Measurements from ENCODE around the gene CNST.
"Not testable (repeated sequence)": the region's sequence is repeated elsewhere in the genome, so short reads cannot be mapped to it uniquely, and the experiment has no call there.

The CNST gene

DNA sequence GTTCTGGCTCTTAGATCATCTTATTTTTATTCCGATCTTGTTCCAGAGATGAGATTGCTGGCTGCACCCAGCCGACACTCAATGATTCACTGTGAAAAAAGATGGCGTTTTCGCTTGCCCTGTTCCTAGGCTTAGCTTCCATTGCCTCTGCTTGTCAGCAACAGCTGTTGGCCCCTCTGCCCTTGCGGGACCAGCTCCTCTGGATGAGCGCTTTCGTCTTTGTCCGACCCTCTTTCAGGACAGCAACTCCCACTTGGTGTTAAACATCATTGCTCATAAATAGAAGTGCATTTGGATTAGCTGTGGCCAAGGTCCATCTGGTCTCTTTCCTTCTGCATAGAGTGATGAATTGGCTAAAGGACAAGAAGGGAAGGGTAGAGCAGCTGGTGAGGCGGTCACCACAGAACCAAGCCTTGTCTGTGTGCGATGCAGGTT is 114.5 kb downstream of the CNST start:
- H3K36me3 ChIP-seq (ENCODE audit: control insufficient read depth in 1 of 2, insufficient read depth in 2 of 2, low read length in 2 of 2): no peaks in the 10 kb centered on the region
- no peak overlapping the region for H3K27ac ChIP-seq (ENCODE audit: low read depth, low read length)
- peaks cover 25% of the 10 kb centered on the region in 2 donors for H3K4me1 ChIP-seq (ENCODE audit: control insufficient read depth in 1 of 2, insufficient read depth in 2 of 2, low read length in 2 of 2)
- peak overlapping the region; percentile 6 to 23 for H3K4me3 ChIP-seq (ENCODE audit: low read depth in 1 of 2, low read length in 2 of 2)
- H3K9me3 ChIP-seq (ENCODE audit: control insufficient read depth in 1 of 2, low read length in 2 of 2): no peaks in the 10 kb centered on the region
- H3K9ac ChIP-seq (ENCODE audit: low read depth in 1 of 2, low read length in 2 of 2): no peak overlapping the region
- no peaks in the 10 kb centered on the region for H3K27me3 ChIP-seq (ENCODE audit: control insufficient read depth in 1 of 2, insufficient read depth in 2 of 2, low read length in 2 of 2)

DNA sequence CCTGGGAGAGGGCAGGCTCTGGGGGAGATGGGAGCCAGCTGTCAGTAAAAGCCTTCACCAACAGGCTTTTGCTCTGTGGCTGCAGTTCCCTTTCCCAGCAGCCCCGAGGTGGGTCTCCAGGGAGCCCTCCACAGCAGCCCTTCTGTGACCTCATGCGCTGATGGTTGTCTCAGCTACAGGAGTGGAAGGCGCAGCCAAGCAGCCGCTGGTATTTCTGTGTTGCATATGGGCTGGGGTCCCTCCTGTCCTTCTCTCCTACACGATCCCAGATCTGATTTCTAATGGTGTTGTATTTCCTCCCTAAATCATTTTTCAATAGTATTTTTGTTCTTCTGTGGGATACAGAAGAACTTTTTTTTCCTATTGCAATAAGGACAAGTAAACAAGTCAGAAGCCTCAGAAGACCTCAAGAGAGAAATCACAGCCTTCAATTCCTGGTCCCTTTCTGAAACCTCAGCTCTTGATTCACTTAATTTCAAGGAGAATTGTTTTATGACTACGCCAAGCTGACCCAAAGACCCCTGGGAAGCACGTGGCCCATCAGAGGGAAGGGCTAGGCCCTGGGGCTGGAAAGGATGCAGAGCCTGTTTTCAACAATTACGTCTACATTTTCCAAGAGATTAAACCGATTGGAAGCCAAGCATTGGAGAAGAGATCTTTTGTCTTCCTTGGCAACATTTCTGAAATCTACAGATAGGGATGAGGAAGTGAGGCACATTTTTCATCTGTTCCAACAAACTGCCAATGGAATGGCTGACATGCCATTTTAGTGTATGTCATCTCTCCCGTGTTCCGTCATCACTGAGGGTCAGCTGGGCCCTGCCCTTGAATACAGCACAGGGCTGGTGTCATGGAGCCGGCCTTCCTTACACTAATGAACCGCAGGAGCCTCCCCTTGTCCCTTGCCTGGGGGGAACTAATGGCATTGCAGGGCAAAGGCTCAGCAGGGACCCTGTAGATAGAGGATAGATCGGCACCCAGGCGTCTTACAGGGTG is 115.9 kb downstream of the CNST start:
- no peaks in the 10 kb centered on the region for H3K9me3 ChIP-seq (ENCODE audit: control insufficient read depth in 1 of 2, low read length in 2 of 2)
- H3K9ac ChIP-seq (ENCODE audit: low read depth in 1 of 2, low read length in 2 of 2): no peak overlapping the region
- no peaks in the 10 kb centered on the region for H3K27me3 ChIP-seq (ENCODE audit: control insufficient read depth in 1 of 2, insufficient read depth in 2 of 2, low read length in 2 of 2)
- H3K4me3 ChIP-seq (ENCODE audit: low read depth in 1 of 2, low read length in 2 of 2): no peak overlapping the region
- H3K36me3 ChIP-seq (ENCODE audit: control insufficient read depth in 1 of 2, insufficient read depth in 2 of 2, low read length in 2 of 2): no peaks in the 10 kb centered on the region
- H3K27ac ChIP-seq (ENCODE audit: low read depth, low read length): peak overlapping the region; percentile 1
- peaks cover 23 to 25% of the 10 kb centered on the region in 2 donors for H3K4me1 ChIP-seq (ENCODE audit: control insufficient read depth in 1 of 2, insufficient read depth in 2 of 2, low read length in 2 of 2)

DNA sequence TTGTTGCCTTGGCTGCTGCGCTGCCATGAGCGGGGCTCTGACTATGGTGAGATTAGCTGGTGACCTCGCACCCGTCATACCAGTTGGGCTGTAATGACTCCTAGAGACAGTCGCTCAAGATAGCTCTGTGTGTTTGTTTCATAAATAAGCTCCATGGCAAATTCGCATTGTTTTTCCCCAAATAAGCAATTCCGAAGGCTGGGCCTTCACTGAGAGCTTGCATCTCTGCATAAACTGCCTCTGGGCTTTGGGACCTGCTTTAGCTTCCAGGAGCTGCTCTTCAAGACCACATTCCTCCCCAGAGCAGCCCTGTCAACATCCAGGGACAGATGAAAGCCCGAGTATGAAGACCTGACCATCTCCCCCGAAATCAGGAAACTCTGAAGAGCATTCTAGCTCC is 117.3 kb downstream of the CNST start:
- H3K9ac ChIP-seq (ENCODE audit: low read depth in 1 of 2, low read length in 2 of 2): no peak overlapping the region
- H3K4me1 ChIP-seq (ENCODE audit: control insufficient read depth in 1 of 2, insufficient read depth in 2 of 2, low read length in 2 of 2): peaks cover 23 to 25% of the 10 kb centered on the region in 2 donors
- H3K27ac ChIP-seq (ENCODE audit: low read depth, low read length): no peak overlapping the region
- no peak overlapping the region for H3K4me3 ChIP-seq (ENCODE audit: low read depth in 1 of 2, low read length in 2 of 2)
- H3K27me3 ChIP-seq (ENCODE audit: control insufficient read depth in 1 of 2, insufficient read depth in 2 of 2, low read length in 2 of 2): no peaks in the 10 kb centered on the region
- no peaks in the 10 kb centered on the region for H3K36me3 ChIP-seq (ENCODE audit: control insufficient read depth in 1 of 2, insufficient read depth in 2 of 2, low read length in 2 of 2)
- H3K9me3 ChIP-seq (ENCODE audit: control insufficient read depth in 1 of 2, low read length in 2 of 2): no peaks in the 10 kb centered on the region

DNA sequence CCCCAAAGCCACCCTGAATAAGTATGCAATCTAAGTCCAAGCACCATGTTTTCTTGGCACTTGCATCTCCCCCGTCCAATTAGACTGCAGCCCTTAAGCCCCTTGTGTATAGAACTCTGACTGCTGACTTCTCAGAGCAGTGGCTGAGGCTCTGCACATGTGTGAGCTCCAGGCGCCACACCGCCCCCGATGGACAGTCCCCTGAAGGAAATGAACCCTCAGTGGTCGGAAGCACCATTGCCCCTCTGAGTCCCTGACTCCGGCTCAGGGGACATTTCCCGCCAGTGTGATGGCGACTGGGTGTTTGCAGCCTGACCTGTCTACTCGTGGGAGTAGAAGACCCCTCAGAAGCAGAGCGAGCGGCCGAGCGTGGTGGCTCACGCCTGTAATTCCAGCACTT is 120.7 kb downstream of the CNST start:
- no peaks in the 10 kb centered on the region for H3K9me3 ChIP-seq (ENCODE audit: control insufficient read depth in 1 of 2, low read length in 2 of 2)
- no peaks in the 10 kb centered on the region for H3K27me3 ChIP-seq (ENCODE audit: control insufficient read depth in 1 of 2, insufficient read depth in 2 of 2, low read length in 2 of 2)
- no peak overlapping the region for H3K9ac ChIP-seq (ENCODE audit: low read depth in 1 of 2, low read length in 2 of 2)
- H3K4me3 ChIP-seq (ENCODE audit: low read depth in 1 of 2, low read length in 2 of 2): no peak overlapping the region
- peaks cover 0 to 12% of the 10 kb centered on the region in 2 donors for H3K4me1 ChIP-seq (ENCODE audit: control insufficient read depth in 1 of 2, insufficient read depth in 2 of 2, low read length in 2 of 2)
- H3K36me3 ChIP-seq (ENCODE audit: control insufficient read depth in 1 of 2, insufficient read depth in 2 of 2, low read length in 2 of 2): no peaks in the 10 kb centered on the region
- no peak overlapping the region for H3K27ac ChIP-seq (ENCODE audit: low read depth, low read length)

DNA sequence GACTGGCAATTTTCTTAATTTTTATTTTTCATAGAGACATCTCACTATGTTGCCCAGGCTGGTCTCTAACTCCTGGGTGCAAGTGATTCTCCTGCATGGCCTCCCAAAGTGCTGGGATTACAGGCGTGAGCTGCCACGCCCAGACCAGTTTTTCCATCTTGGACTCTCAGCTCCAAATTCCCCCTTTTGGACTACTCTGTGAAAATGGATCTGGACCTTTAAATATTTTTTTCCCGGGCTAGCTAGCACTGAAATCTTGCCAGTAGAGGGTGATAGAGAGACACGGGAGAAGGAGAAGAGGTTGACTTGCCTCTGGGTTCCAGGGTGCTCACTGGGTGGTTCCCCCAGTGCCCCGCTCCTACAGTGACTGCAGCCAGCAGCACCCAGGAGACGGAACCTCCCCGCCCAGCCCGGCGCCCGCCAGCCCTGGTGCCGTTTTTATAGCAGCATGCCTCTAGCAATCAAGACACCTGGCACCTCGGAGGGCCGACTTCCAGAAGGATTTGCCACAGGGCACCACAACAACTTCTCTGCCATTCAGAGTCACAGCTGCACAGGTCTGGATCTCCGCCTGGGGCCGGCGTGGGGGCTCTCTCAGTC is 123.3 kb downstream of the CNST start:
- Histone ChIP-seq H3K4me1 (ENCODE audit: control insufficient read depth in 1 of 2, insufficient read depth in 2 of 2, low read length in 2 of 2) (peaks cover 0 to 12% of the 10 kb centered on the region in 2 donors), H3K9me3 (ENCODE audit: control insufficient read depth in 1 of 2, low read length in 2 of 2) (peaks cover 0 to 10% of the 10 kb centered on the region in 2 donors), H3K4me3 (ENCODE audit: low read depth in 1 of 2, low read length in 2 of 2) (peak overlapping the region; percentile 62 to 66), H3K27me3 (ENCODE audit: control insufficient read depth in 1 of 2, insufficient read depth in 2 of 2, low read length in 2 of 2) (no peaks in the 10 kb centered on the region), H3K27ac (ENCODE audit: low read depth, low read length) (no peak overlapping the region), H3K9ac (ENCODE audit: low read depth in 1 of 2, low read length in 2 of 2) (peak overlapping the region; percentile 61 to 66), H3K36me3 (ENCODE audit: control insufficient read depth in 1 of 2, insufficient read depth in 2 of 2, low read length in 2 of 2) (no peaks in the 10 kb centered on the region)

DNA sequence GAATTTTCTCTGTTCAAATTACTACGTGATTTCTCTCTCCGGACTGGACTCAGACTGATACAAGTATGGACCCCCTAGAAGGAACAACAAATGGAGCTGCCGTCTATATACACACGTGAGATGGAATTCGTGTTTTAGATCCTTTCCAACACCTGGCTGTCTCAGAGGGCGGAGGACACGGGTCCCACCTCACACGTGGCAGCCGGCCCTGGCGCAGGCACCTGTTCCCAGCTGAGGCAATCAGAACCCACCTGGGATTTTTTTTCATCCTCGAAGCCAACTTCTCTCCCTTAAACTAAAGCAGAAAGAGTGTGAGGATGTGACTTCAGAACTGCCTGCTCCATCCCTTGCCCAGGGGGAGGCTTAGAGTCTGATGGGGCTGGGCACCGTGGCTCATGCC is 123.8 kb downstream of the CNST start:
- Histone ChIP-seq H3K9me3 (ENCODE audit: control insufficient read depth in 1 of 2, low read length in 2 of 2) (peaks cover 0 to 11% of the 10 kb centered on the region in 2 donors), H3K36me3 (ENCODE audit: control insufficient read depth in 1 of 2, insufficient read depth in 2 of 2, low read length in 2 of 2) (no peaks in the 10 kb centered on the region), H3K4me3 (ENCODE audit: low read depth in 1 of 2, low read length in 2 of 2) (peak overlapping the region; percentile 62 to 66), H3K27ac (ENCODE audit: low read depth, low read length) (no peak overlapping the region), H3K27me3 (ENCODE audit: control insufficient read depth in 1 of 2, insufficient read depth in 2 of 2, low read length in 2 of 2) (no peaks in the 10 kb centered on the region), H3K4me1 (ENCODE audit: control insufficient read depth in 1 of 2, insufficient read depth in 2 of 2, low read length in 2 of 2) (peaks cover 0 to 12% of the 10 kb centered on the region in 2 donors), H3K9ac (ENCODE audit: low read depth in 1 of 2, low read length in 2 of 2) (peak overlapping the region; percentile 61 to 66)

DNA sequence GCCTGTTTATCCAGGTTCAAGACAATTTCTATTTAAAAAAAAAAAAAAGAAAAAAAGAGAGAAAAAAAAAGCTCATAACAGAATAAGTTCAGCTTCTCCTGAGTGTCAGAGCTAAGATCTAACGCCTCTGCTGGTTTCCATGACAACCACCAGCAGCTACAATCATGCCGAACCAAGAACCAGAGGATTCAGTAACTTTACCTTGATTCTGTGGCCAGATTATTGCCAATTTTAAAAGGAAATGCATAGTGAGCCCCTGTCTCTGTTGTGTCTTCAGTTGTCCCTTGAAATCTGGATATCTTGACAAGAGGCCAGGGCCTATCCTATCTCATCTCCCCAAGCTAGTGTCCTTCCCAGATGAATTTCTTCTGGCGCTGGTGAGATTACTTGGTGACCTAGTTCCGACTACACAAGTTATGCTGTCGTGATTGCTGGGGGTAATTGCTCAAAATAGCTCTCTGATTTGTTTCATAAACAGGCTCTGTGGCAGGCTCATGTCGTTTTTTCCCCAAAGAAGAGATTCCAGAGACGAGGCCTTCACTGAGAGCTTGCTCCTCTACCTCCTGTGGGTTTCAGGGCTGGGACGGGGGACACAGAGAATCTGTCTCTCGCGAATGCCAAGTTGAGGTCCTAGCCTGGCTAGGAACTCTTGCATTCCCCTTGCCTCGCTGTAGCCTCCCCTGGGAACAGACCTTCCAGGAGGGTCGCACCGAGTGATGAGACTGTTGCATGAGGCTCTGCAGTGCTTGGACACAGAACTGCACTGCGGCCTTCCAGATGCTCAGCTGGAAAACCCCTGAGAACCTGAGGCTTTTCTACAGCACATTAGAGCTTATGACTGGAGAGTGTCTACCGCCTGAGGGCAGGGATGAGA is 125.6 kb downstream of the CNST start:
- Histone ChIP-seq H3K9ac (ENCODE audit: low read depth in 1 of 2, low read length in 2 of 2) (no peak overlapping the region), H3K36me3 (ENCODE audit: control insufficient read depth in 1 of 2, insufficient read depth in 2 of 2, low read length in 2 of 2) (no peaks in the 10 kb centered on the region), H3K27ac (ENCODE audit: low read depth, low read length) (no peak overlapping the region), H3K27me3 (ENCODE audit: control insufficient read depth in 1 of 2, insufficient read depth in 2 of 2, low read length in 2 of 2) (no peaks in the 10 kb centered on the region), H3K4me3 (ENCODE audit: low read depth in 1 of 2, low read length in 2 of 2) (no peak overlapping the region), H3K9me3 (ENCODE audit: control insufficient read depth in 1 of 2, low read length in 2 of 2) (peaks cover 0 to 11% of the 10 kb centered on the region in 2 donors), H3K4me1 (ENCODE audit: control insufficient read depth in 1 of 2, insufficient read depth in 2 of 2, low read length in 2 of 2) (peaks cover 1 to 21% of the 10 kb centered on the region in 2 donors)

DNA sequence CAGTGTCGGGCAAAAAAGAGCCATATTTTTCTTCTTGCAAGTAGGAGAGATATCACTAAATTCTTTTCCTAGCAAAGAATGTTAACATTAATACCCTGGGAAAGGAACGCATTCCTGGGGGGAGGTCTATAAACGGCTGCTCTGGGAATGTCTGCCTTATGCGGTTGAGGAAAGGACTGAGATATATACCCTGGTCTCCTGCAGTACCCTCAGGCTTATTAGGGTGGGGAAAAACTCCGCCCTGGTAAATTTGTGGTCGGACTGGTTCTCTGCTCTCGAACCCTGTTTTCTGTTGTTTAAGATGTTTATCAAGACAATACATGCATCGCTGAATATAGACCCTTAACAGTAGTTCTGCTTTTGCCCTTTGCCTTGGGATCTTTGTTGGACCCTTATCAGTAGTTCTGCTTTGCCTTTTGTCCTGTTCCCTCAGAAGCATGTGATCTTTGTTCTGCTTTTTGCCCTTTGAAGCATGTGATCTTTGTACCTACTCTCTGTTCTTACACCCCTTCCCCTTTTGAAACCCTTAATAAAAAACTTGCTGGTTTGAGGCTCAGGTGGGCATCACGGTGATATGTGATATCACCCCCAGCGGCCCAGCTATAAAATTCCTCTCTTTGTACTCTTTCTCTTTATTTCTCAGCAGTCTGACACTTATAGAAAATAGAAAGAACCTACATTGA is 128.1 kb downstream of the CNST start:
- Histone ChIP-seq H3K9me3 (ENCODE audit: control insufficient read depth in 1 of 2, low read length in 2 of 2) (peaks cover 0 to 11% of the 10 kb centered on the region in 2 donors), H3K4me1 (ENCODE audit: control insufficient read depth in 1 of 2, insufficient read depth in 2 of 2, low read length in 2 of 2) (peaks cover 4 to 26% of the 10 kb centered on the region in 2 donors)
- H3K36me3 ChIP-seq (ENCODE audit: control insufficient read depth in 1 of 2, insufficient read depth in 2 of 2, low read length in 2 of 2); H3K9ac ChIP-seq (ENCODE audit: low read depth in 1 of 2, low read length in 2 of 2); H3K27me3 ChIP-seq (ENCODE audit: control insufficient read depth in 1 of 2, insufficient read depth in 2 of 2, low read length in 2 of 2); H3K27ac ChIP-seq (ENCODE audit: low read depth, low read length); H3K4me3 ChIP-seq (ENCODE audit: low read depth in 1 of 2, low read length in 2 of 2): not testable (repeated sequence)

DNA sequence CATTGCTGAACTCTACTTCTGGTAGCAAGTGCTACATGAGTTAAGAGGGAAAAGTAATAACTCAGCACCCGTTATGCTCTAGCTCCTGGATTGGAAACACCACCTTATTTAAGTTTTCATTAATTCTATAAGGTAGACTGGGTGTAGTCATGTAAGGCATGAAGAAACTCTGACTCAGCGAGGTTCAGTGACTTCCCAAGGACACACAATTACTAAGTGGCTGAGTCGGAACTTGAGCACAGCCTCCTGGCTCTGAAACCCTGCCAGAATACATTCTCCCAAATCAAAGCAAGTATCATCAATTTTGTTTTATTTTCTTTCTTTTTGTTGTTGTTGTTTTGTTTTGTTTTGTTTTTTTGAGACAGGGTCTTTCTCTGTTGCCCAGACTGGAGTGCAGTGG is 128.9 kb downstream of the CNST start:
- H3K27me3 ChIP-seq (ENCODE audit: control insufficient read depth in 1 of 2, insufficient read depth in 2 of 2, low read length in 2 of 2): no peaks in the 10 kb centered on the region
- H3K9me3 ChIP-seq (ENCODE audit: control insufficient read depth in 1 of 2, low read length in 2 of 2): peaks cover 0 to 11% of the 10 kb centered on the region in 2 donors
- peaks cover 4 to 20% of the 10 kb centered on the region in 2 donors for H3K4me1 ChIP-seq (ENCODE audit: control insufficient read depth in 1 of 2, insufficient read depth in 2 of 2, low read length in 2 of 2)
- H3K27ac ChIP-seq (ENCODE audit: low read depth, low read length): no peak overlapping the region
- H3K36me3 ChIP-seq (ENCODE audit: control insufficient read depth in 1 of 2, insufficient read depth in 2 of 2, low read length in 2 of 2): no peaks in the 10 kb centered on the region
- H3K9ac ChIP-seq (ENCODE audit: low read depth in 1 of 2, low read length in 2 of 2): no peak overlapping the region
- no peak overlapping the region for H3K4me3 ChIP-seq (ENCODE audit: low read depth in 1 of 2, low read length in 2 of 2)

All from duodenal mucosa (tissue), 2 donors.